Mesenchymal stem cell (in vitro differentiated cells and primary cell): ENCODE results near the gene UPB1.

Experiments
- DNase-seq: peaks from one replicate; pipeline ENCODE4 v3.0.0-alpha.2; 2013
- H2AFZ ChIP-seq: one replicate; pipeline ENCODE4 v1.6.1; 2013; ENCODE audit warnings: low read depth, mild to moderate bottlenecking, control low read depth, inconsistent platforms, low read length, moderate library complexity
- H2AK5ac ChIP-seq: 2 replicates; pipeline ENCODE4 v1.6.1; 2013; ENCODE audit warnings: low read length, moderate library complexity, mild to moderate bottlenecking, inconsistent platforms; ENCODE audit not compliant: severe bottlenecking
- H2BK120ac ChIP-seq: one replicate; pipeline ENCODE4 v1.6.1; 2013; ENCODE audit warnings: low read depth, mild to moderate bottlenecking, inconsistent platforms, low read length, moderate library complexity
- H2BK12ac ChIP-seq, 2 experiments: one replicate each; pipeline ENCODE4 v1.6.1; 2013; ENCODE audit warnings: inconsistent platforms in 2 of 2, low read length in 2 of 2, mild to moderate bottlenecking in 2 of 2, moderate library complexity in 2 of 2, control low read depth in 1 of 2
- H2BK15ac ChIP-seq: one replicate; pipeline ENCODE4 v1.6.1; 2013; ENCODE audit warnings: mild to moderate bottlenecking, low read depth, inconsistent platforms; ENCODE audit not compliant: poor library complexity, severe bottlenecking
- H2BK5ac ChIP-seq: 2 replicates; pipeline ENCODE4 v1.6.1; 2013; ENCODE audit warnings: low read depth, mild to moderate bottlenecking, low read length, control low read depth, inconsistent platforms; ENCODE audit not compliant: poor library complexity, severe bottlenecking
- H3K14ac ChIP-seq, 2 experiments: one replicate each; pipeline ENCODE4 v1.6.1; 2013; ENCODE audit warnings: inconsistent platforms in 2 of 2, low read length in 2 of 2, control low read depth in 1 of 2, mild to moderate bottlenecking in 1 of 2, moderate library complexity in 1 of 2
- H3K18ac ChIP-seq, 2 experiments: one replicate each; pipeline ENCODE4 v1.6.1; 2013; ENCODE audit warnings: inconsistent platforms in 2 of 2, low read length in 2 of 2, control low read depth in 1 of 2, low read depth in 1 of 2, mild to moderate bottlenecking in 1 of 2
- H3K23ac ChIP-seq, 2 experiments: one replicate each; pipeline ENCODE4 v1.6.1; 2013; ENCODE audit warnings: inconsistent platforms in 2 of 2, low read length in 2 of 2, mild to moderate bottlenecking in 2 of 2, moderate library complexity in 2 of 2, control low read depth in 1 of 2
- H3K27ac ChIP-seq: 2 replicates; pipeline ENCODE4 v1.5.1; 2013; ENCODE audit warnings: mild to moderate bottlenecking, moderate library complexity, low read length, control low read depth, inconsistent platforms; ENCODE audit not compliant: poor library complexity, severe bottlenecking
- H3K27me3 ChIP-seq, 2 experiments: 2 replicates each; pipeline versions ENCODE4 v1.6.1 to v1.7.0; 2013; ENCODE audit warnings: low read length in 2 of 2, mild to moderate bottlenecking in 2 of 2, moderate library complexity in 2 of 2, control low read depth in 1 of 2, inconsistent platforms in 1 of 2; ENCODE audit not compliant: control insufficient read depth in 1 of 2, insufficient read depth in 1 of 2
- H3K36me3 ChIP-seq, 2 experiments: 2 replicates each; pipeline versions ENCODE4 v1.6.1 to v1.7.0; 2013; ENCODE audit warnings: low read length in 2 of 2, control low read depth in 1 of 2, inconsistent platforms in 1 of 2, low read depth in 1 of 2, mild to moderate bottlenecking in 1 of 2; ENCODE audit not compliant: insufficient read depth in 2 of 2, control insufficient read depth in 1 of 2
- H3K4ac ChIP-seq, 2 experiments: one replicate each; pipeline ENCODE4 v1.6.1; 2013; ENCODE audit warnings: inconsistent platforms in 2 of 2, low read length in 2 of 2, mild to moderate bottlenecking in 2 of 2, moderate library complexity in 2 of 2, control low read depth in 1 of 2, low read depth in 1 of 2
- H3K4me1 ChIP-seq: 2 replicates; pipeline ENCODE4 v1.6.1; 2013; ENCODE audit warnings: low read depth, low read length, control low read depth; ENCODE audit not compliant: control insufficient read depth, insufficient read depth
- H3K4me2 ChIP-seq: 2 replicates; pipeline ENCODE4 v1.6.1; 2013; ENCODE audit warnings: low read length, mild to moderate bottlenecking, inconsistent platforms; ENCODE audit not compliant: poor library complexity, severe bottlenecking
- H3K4me3 ChIP-seq, 2 experiments: 2 replicates each; pipeline versions ENCODE4 v1.5.1 to v1.7.0; 2013; ENCODE audit warnings: low read length in 2 of 2, mild to moderate bottlenecking in 2 of 2, control low read depth in 1 of 2, low read depth in 1 of 2; ENCODE audit not compliant: insufficient read depth in 1 of 2
- H3K79me1 ChIP-seq: replicated peaks from 2 replicates; pipeline ENCODE4 v1.6.1; 2013; ENCODE audit warnings: mild to moderate bottlenecking, control low read depth, low read length, inconsistent platforms; ENCODE audit not compliant: poor library complexity, severe bottlenecking
- H3K9ac ChIP-seq: 2 replicates; pipeline ENCODE4 v1.7.0; 2013; ENCODE audit warnings: mild to moderate bottlenecking, low read length, moderate library complexity
- H3K9me3 ChIP-seq: 2 replicates; pipeline ENCODE4 v1.7.0; 2013; ENCODE audit warnings: mild to moderate bottlenecking, low read length; ENCODE audit not compliant: control insufficient read depth
- H4K8ac ChIP-seq: one replicate; pipeline ENCODE4 v1.6.1; 2013; ENCODE audit warnings: inconsistent platforms, mild to moderate bottlenecking, low read length, moderate library complexity
- H4K91ac ChIP-seq: one replicate; pipeline ENCODE4 v1.6.1; 2013; ENCODE audit warnings: mild to moderate bottlenecking, low read length, inconsistent platforms
- WGBS: methylation state at CpG from one replicate; pipeline ENCODE4 v1.1.7; 2013; ENCODE audit warnings: mixed read lengths; 5-methylcytosine and 5-hydroxymethylcytosine counted together

Gene UPB1

GRCh38 chr22:24514241-24515026, 19.3 kb downstream of the UPB1 start:
- Histone ChIP-seq H3K18ac (peak overlapping the region; percentile 55 to 78), H2BK120ac (no peak overlapping the region), H3K27ac (no peak overlapping the region), H3K36me3 (no peaks in the 10 kb centered on the region), H2BK15ac (no peak overlapping the region), H2AK5ac (peak overlapping the region; percentile 45), H3K9me3 (no peaks in the 10 kb centered on the region), H3K4me1 (peaks cover 15% of the 10 kb centered on the region), H4K8ac (peak overlapping the region; percentile 12), H2BK12ac (peak overlapping the region; percentile 82 to 87), H2BK5ac (no peak overlapping the region), H3K9ac (no peak overlapping the region), H3K4me3 (no peak overlapping the region), H3K4me2 (no peak overlapping the region), H4K91ac (no peak overlapping the region), H3K79me1 (no peaks in the 10 kb centered on the region), H3K27me3 (peaks cover 0 to 10% of the 10 kb centered on the region in 2 experiments), H2AFZ (no peak overlapping the region), H3K14ac (peak overlapping the region in 1 of 2 experiments; percentile 69), H3K23ac (no peak overlapping the region), H3K4ac (no peak overlapping the region)
- 89% methylated on average over 14 of the region's 14 CpGs for WGBS
- DNase-seq, result no peak

GRCh38 chr22:24515027-24515338, 19.9 kb downstream of the UPB1 start:
- H4K91ac ChIP-seq, result no peak overlapping the region

GRCh38 chr22:24516301-24516737, 21.2 kb downstream of the UPB1 start:
- Histone ChIP-seq H2BK12ac (no peak overlapping the region), H3K9ac (no peak overlapping the region), H2AFZ (no peak overlapping the region), H2BK15ac (no peak overlapping the region), H3K9me3 (no peaks in the 10 kb centered on the region), H3K27ac (peak overlapping the region; percentile 59), H4K8ac (no peak overlapping the region), H3K36me3 (no peaks in the 10 kb centered on the region), H3K4me3 (peak overlapping the region in 1 of 2 experiments; percentile 62), H3K4ac (no peak overlapping the region), H4K91ac (no peak overlapping the region), H3K18ac (peak overlapping the region in 1 of 2 experiments; percentile 25), H3K4me1 (peaks cover 8% of the 10 kb centered on the region), H3K14ac (no peak overlapping the region), H2BK120ac (no peak overlapping the region), H2BK5ac (no peak overlapping the region), H3K79me1 (no peaks in the 10 kb centered on the region), H3K27me3 (peaks cover 0 to 10% of the 10 kb centered on the region in 2 experiments), H3K4me2 (peak overlapping the region; percentile 64), H2AK5ac (no peak overlapping the region), H3K23ac (no peak overlapping the region)
- peak; percentile 96 for DNase-seq
- WGBS, result 21% methylated on average over 3 of the region's 3 CpGs

More at GRCh38 chr22:24515027-24515338, 19.9 kb downstream of the UPB1 start:
- peak overlapping the region; percentile 71 for H2BK15ac ChIP-seq
- no peak overlapping the region for H3K14ac ChIP-seq
- peaks cover 0 to 10% of the 10 kb centered on the region in 2 experiments for H3K27me3 ChIP-seq
- H3K36me3 ChIP-seq, result no peaks in the 10 kb centered on the region
- H3K27ac ChIP-seq, result no peak overlapping the region
- peaks cover 15% of the 10 kb centered on the region for H3K4me1 ChIP-seq
- peak overlapping the region; percentile 14 for H2BK5ac ChIP-seq
- WGBS, result 92% methylated on average over 8 of the region's 8 CpGs
- H3K79me1 ChIP-seq, result no peaks in the 10 kb centered on the region
- H4K8ac ChIP-seq, result peak overlapping the region; percentile 12
- H3K9me3 ChIP-seq, result no peaks in the 10 kb centered on the region
- DNase-seq, result no peak
- no peak overlapping the region for H3K4ac ChIP-seq
- H3K4me2 ChIP-seq, result no peak overlapping the region
- no peak overlapping the region for H3K9ac ChIP-seq
- H2AK5ac ChIP-seq, result peak overlapping the region; percentile 27
- peak overlapping the region in 1 of 2 experiments; percentile 29 for H3K18ac ChIP-seq
- no peak overlapping the region for H3K4me3 ChIP-seq
- H3K23ac ChIP-seq, result no peak overlapping the region
- no peak overlapping the region for H2AFZ ChIP-seq
- H2BK120ac ChIP-seq, result no peak overlapping the region
- peak overlapping the region in 1 of 2 experiments; percentile 34 for H2BK12ac ChIP-seq

GRCh38 chr22:24517446-24517845, 22.3 kb downstream of the UPB1 start:
- H3K4me1 ChIP-seq, result peaks cover 14% of the 10 kb centered on the region
- WGBS, result 98% methylated on average over 2 of the region's 2 CpGs
- H3K4me2 ChIP-seq, result no peak overlapping the region
- no peak overlapping the region for H2BK5ac ChIP-seq
- no peak overlapping the region for H3K14ac ChIP-seq
- H4K91ac ChIP-seq, result no peak overlapping the region
- no peak overlapping the region for H3K4ac ChIP-seq
- H3K9ac ChIP-seq, result no peak overlapping the region
- H2BK12ac ChIP-seq, result peak overlapping the region in 1 of 2 experiments; percentile 49
- no peaks in the 10 kb centered on the region for H3K9me3 ChIP-seq
- no peak for DNase-seq
- no peak overlapping the region for H3K27ac ChIP-seq
- no peak overlapping the region for H3K4me3 ChIP-seq
- no peaks in the 10 kb centered on the region for H3K36me3 ChIP-seq
- H4K8ac ChIP-seq, result no peak overlapping the region
- no peak overlapping the region for H3K23ac ChIP-seq
- no peak overlapping the region for H2BK120ac ChIP-seq
- no peak overlapping the region for H2BK15ac ChIP-seq
- H3K79me1 ChIP-seq, result no peaks in the 10 kb centered on the region
- no peak overlapping the region for H3K18ac ChIP-seq
- H2AFZ ChIP-seq, result no peak overlapping the region
- H2AK5ac ChIP-seq, result peak overlapping the region; percentile 2
- peaks cover 0 to 10% of the 10 kb centered on the region in 2 experiments for H3K27me3 ChIP-seq
